ENCODE measurements around the gene AP1G2. TPM values are rescaled to one million over a fixed set of nuclear protein-coding genes. Genes with fewer than 3 reads are reported as not detected.

AP1G2 gene
- total and polyA plus RNA-seq, 2 of the 13 experiments (the other 11 are each of a cell fraction or from before 2014, with no cell fraction given) = 96.9 to 611 TPM

DNA sequence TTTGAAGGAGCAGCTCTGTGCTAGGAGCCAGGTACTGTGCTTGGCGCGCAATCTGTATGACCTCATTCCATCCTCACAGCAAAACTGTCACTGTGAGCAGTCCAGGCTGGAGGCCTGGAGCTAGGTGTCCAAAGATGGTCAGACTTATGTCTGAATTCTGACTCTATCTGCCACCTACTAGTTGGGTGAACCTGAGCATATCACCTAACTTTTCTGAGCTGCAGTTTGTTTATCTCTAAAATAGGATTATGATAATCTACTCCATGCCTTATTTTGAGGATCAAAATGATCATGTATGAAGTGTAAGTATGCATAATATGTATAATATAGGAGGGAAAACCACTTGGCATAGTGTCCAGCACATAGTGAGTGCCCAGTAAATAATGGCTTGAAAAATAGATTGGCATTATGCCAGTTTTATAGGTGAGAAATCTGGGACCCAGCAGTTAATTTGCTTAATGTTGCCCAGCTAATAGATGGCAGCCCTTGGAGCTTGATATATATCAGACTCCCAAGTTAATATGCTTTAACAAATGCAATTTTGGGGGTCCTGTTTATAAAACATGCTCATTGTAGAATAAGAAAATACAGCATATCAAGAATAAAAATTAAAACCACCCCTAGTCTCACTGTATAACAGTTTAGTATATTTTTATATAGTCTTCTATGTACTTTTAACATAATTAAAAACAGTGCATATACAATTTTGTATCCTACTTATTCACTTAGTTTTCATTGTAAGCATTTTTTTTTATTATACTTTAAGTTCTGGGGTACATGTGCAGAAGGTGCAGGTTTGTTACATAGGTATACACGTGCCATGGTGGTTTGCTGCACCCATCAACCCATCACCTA is 15.5 kb upstream of the AP1G2 start (continued):
- no peak for TF ChIP-seq ATRX (CRISPR knock-in tag; IDR thresholded peaks at IDR 0.05; ENCODE audit: borderline replicate concordance)
- no peak for TF ChIP-seq YEATS4 (CRISPR knock-in tag; IDR thresholded peaks at IDR 0.05; ENCODE audit: borderline replicate concordance)
- TF ChIP-seq XRCC5 (optimal IDR thresholded peaks at IDR 0.05; ENCODE audit: low read length) = peak; percentile 34
- TF ChIP-seq PLRG1 (conservative IDR thresholded peaks at IDR 0.05) = no peak
- TF ChIP-seq ATF1 (CRISPR knock-in tag; IDR thresholded peaks at IDR 0.05) = no peak
- no peak for TF ChIP-seq MAFK (conservative IDR thresholded peaks at IDR 0.05 in 1 of 2, IDR thresholded peaks at IDR 0.05 in 1 of 2; ENCODE audit: low read length in 2 of 2)
- TF ChIP-seq, protein P1, sequence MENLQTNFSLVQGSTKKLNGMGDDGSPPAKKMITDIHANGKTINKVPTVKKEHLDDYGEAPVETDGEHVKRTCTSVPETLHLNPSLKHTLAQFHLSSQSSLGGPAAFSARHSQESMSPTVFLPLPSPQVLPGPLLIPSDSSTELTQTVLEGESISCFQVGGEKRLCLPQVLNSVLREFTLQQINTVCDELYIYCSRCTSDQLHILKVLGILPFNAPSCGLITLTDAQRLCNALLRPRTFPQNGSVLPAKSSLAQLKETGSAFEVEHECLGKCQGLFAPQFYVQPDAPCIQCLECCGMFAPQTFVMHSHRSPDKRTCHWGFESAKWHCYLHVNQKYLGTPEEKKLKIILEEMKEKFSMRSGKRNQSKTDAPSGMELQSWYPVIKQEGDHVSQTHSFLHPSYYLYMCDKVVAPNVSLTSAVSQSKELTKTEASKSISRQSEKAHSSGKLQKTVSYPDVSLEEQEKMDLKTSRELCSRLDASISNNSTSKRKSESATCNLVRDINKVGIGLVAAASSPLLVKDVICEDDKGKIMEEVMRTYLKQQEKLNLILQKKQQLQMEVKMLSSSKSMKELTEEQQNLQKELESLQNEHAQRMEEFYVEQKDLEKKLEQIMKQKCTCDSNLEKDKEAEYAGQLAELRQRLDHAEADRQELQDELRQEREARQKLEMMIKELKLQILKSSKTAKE (CRISPR knock-in tag; IDR thresholded peaks at IDR 0.05; ENCODE audit: borderline replicate concordance) = 0 out of 2 replicates have a peak, but pooled peaks have one; percentile 6
- TF ChIP-seq NFYB (CRISPR knock-in tag; IDR thresholded peaks at IDR 0.05) = peak; percentile 27; the same call in 1 of the 2 replicates
- TF ChIP-seq ZNF10 (CRISPR knock-in tag; IDR thresholded peaks at IDR 0.05; ENCODE audit: borderline replicate concordance, low read depth) = no peak
- no peak for TF ChIP-seq NFE2L2 (IDR thresholded peaks at IDR 0.05; ENCODE audit: low read length)
- TF ChIP-seq BHLHE40 (IDR thresholded peaks at IDR 0.05; ENCODE audit: low read length) = no peak
- no peak for TF ChIP-seq SUZ12 (IDR thresholded peaks at IDR 0.05; ENCODE audit: low read depth, low read length)
- no peak for TF ChIP-seq ZNF432 (CRISPR knock-in tag; IDR thresholded peaks at IDR 0.05; ENCODE audit: borderline replicate concordance)
- no peak for TF ChIP-seq KMT2A (CRISPR knock-in tag; IDR thresholded peaks at IDR 0.05)
- TF ChIP-seq POGZ (CRISPR knock-in tag; IDR thresholded peaks at IDR 0.05) = no peak
- TF ChIP-seq GATA4 (IDR thresholded peaks at IDR 0.05; ENCODE audit: borderline replicate concordance, low read depth) = no peak
- TF ChIP-seq MTA3 (CRISPR knock-in tag; IDR thresholded peaks at IDR 0.05) = no peak
- TF ChIP-seq MAF1 (CRISPR knock-in tag; IDR thresholded peaks at IDR 0.05; ENCODE audit: borderline replicate concordance) = no peak
- TF ChIP-seq SNAI1 (CRISPR knock-in tag; IDR thresholded peaks at IDR 0.05; ENCODE audit: borderline replicate concordance) = 0 out of 2 replicates have a peak, but pooled peaks have one; percentile 10
- TF ChIP-seq, protein P2, sequence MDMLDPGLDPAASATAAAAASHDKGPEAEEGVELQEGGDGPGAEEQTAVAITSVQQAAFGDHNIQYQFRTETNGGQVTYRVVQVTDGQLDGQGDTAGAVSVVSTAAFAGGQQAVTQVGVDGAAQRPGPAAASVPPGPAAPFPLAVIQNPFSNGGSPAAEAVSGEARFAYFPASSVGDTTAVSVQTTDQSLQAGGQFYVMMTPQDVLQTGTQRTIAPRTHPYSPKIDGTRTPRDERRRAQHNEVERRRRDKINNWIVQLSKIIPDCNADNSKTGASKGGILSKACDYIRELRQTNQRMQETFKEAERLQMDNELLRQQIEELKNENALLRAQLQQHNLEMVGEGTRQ (IDR thresholded peaks at IDR 0.05; ENCODE audit: low read depth, low read length) = no peak
- TF ChIP-seq, protein P2 (CRISPR knock-in tag; IDR thresholded peaks at IDR 0.05; ENCODE audit: borderline replicate concordance) = no peak
- no peak for TF ChIP-seq ZNF782 (CRISPR knock-in tag; IDR thresholded peaks at IDR 0.05; ENCODE audit: borderline replicate concordance)
- TF ChIP-seq CBX2 (IDR thresholded peaks at IDR 0.05; ENCODE audit: low read depth, low read length) = no peak
- TF ChIP-seq CBX2 (CRISPR knock-in tag; IDR thresholded peaks at IDR 0.05; ENCODE audit: low read depth) = no peak
- no peak for TF ChIP-seq JDP2 (CRISPR knock-in tag; IDR thresholded peaks at IDR 0.05; ENCODE audit: borderline replicate concordance)
- TF ChIP-seq ZNF33B (CRISPR knock-in tag; IDR thresholded peaks at IDR 0.05) = no peak
- no peak for TF ChIP-seq IKZF4 (CRISPR knock-in tag; IDR thresholded peaks at IDR 0.05; ENCODE audit: borderline replicate concordance, low read depth, not compliant biosample characterization)
- TF ChIP-seq FOXK2 (IDR thresholded peaks at IDR 0.05) = no peak
- no peak; the same call in 1 of the 2 replicates for TF ChIP-seq ARID2 (CRISPR knock-in tag; IDR thresholded peaks at IDR 0.05; ENCODE audit: borderline replicate concordance)
